HEK293 (cell line): Measurements from ENCODE around the gene TMEM125.

Experiments
- CTCF ChIP-seq: fragments of 450-650 bp; formaldehyde crosslinking; IDR thresholded peaks from 2 replicates; pipeline ENCODE4 v1.5.1; 2016; ENCODE audit warnings: missing biosample characterization, missing genetic modification characterization
- GLIS2 ChIP-seq: fragments of 450-650 bp; formaldehyde crosslinking; IDR thresholded peaks from 2 replicates; pipeline ENCODE4 v1.5.1; 2016; ENCODE audit warnings: missing biosample characterization, missing genetic modification characterization
- HOXC10 ChIP-seq: sonication (generic); formaldehyde crosslinking; IDR thresholded peaks from 2 replicates; pipeline ENCODE4 v1.8.1; 2023; ENCODE audit warnings: mild to moderate bottlenecking, missing genetic modification reagents
- ZNF426 ChIP-seq: fragments of 450-650 bp; formaldehyde crosslinking; IDR thresholded peaks from 2 replicates; pipeline ENCODE4 v1.5.1; 2017; ENCODE audit warnings: missing biosample characterization, missing genetic modification characterization, mild to moderate bottlenecking, inconsistent platforms, moderate library complexity

GRCh38 chr1:43312663-43313515 is 43.1 kb downstream of the TMEM125 start:
- TF ChIP-seq ZNF426, result no peak
- TF ChIP-seq CTCF (tag by site-specific recombination), result no peak
- no peak for TF ChIP-seq HOXC10 (CRISPR knock-in tag)
- no peak for TF ChIP-seq GLIS2 (tag by site-specific recombination)
